ENCODE results near the gene PODXL2. TPM values are rescaled to one million over a fixed set of nuclear protein-coding genes. Genes with fewer than 3 reads are reported as not detected.

The PODXL2 gene
- total and polyA plus RNA-seq, 8 donors = 2.9 to 18.0 (median 14.5) TPM

GRCh38 chr3:127691974-127692373 is 63.0 kb downstream of the PODXL2 start:
- Histone ChIP-seq H3K36me3 (peaks cover 0 to 38% of the 10 kb centered on the region in 2 donors), H3K27ac (no peak overlapping the region), H3K4me1 (peaks cover 8 to 13% of the 10 kb centered on the region in 2 donors), H3K27me3 (no peaks in the 10 kb centered on the region), H3K4me3 (no peak overlapping the region), H3K9me3 (no peaks in the 10 kb centered on the region)
- ATAC-seq (no peak), DNase-seq (peak in 1 of 4 donors; percentile 60)
- TF ChIP-seq CTCF (IDR thresholded peaks at IDR 0.05) = no peak
- intact Hi-C loops (cut with DNase I) = loop anchor here in 1 of 2 donors (10.0 kb wide), 1 partner anchor 133 kb away; the partner anchor contains the start of gene MGLL

- Histone ChIP-seq H3K4me1 (peaks cover 16 to 20% of the 10 kb centered on the region in 2 donors), H3K27me3 (no peaks in the 10 kb centered on the region), H3K4me3 (no peak overlapping the region), H3K27ac (no peak overlapping the region), H3K9me3 (no peaks in the 10 kb centered on the region), H3K36me3 (peaks cover 0 to 38% of the 10 kb centered on the region in 2 donors)
- intact Hi-C loops (cut with DNase I) = loop anchor here in 1 of 2 donors (10.0 kb wide), 1 partner anchor 132 kb away; the partner anchor contains the start of gene MGLL
- ATAC-seq = no peak
- peak in 1 of 4 donors; percentile 45 for DNase-seq
- no peak for TF ChIP-seq CTCF (IDR thresholded peaks at IDR 0.05)
These were observed 63.7 kb downstream of the PODXL2 start for GRCh38 chr3:127692501-127693335.

GRCh38 chr3:127693336-127693843 is 64.4 kb downstream of the PODXL2 start:
- no peak overlapping the region for H3K27ac ChIP-seq
- DNase-seq (peak in 1 of 4 donors; percentile 38), ATAC-seq (no peak)
- peaks cover 23% of the 10 kb centered on the region in 2 donors for H3K4me1 ChIP-seq
- H3K27me3 ChIP-seq = no peaks in the 10 kb centered on the region
- intact Hi-C loops (cut with DNase I) = loop anchor here in 1 of 2 donors (10.0 kb wide), 1 partner anchor 131 kb away; the partner anchor contains the start of gene MGLL
- no peak for TF ChIP-seq CTCF (IDR thresholded peaks at IDR 0.05)
- no peak overlapping the region for H3K4me3 ChIP-seq
- H3K9me3 ChIP-seq = no peaks in the 10 kb centered on the region
- H3K36me3 ChIP-seq = peaks cover 0 to 38% of the 10 kb centered on the region in 2 donors

- H3K9me3 ChIP-seq = no peaks in the 10 kb centered on the region
- TF ChIP-seq CTCF (IDR thresholded peaks at IDR 0.05) = peak in 1 of 2 donors; percentile 28
- no peak overlapping the region for H3K4me3 ChIP-seq
- H3K27me3 ChIP-seq = no peaks in the 10 kb centered on the region
- H3K4me1 ChIP-seq = peaks cover 30 to 33% of the 10 kb centered on the region in 2 donors
- H3K27ac ChIP-seq = no peak overlapping the region
- intact Hi-C loops (cut with DNase I) = loop anchor here in 1 of 2 donors (10.0 kb wide), 1 partner anchor 130 kb away; the partner anchor contains the start of gene MGLL
- peak in 1 of 4 donors; percentile 87 for DNase-seq
- ATAC-seq = no peak
- peaks cover 0 to 38% of the 10 kb centered on the region in 2 donors for H3K36me3 ChIP-seq
These were observed 65.7 kb downstream of the PODXL2 start for GRCh38 chr3:127694467-127695215.

Data from left lung (tissue), 10 donors.